Measurements from ENCODE around the gene EXOC4.

GRCh38 chr7:133724148-133724547 lies 471.3 kb downstream of the EXOC4 start:
- TF ChIP-seq YY1 (IDR thresholded peaks at IDR 0.05; ENCODE audit: insufficient read depth, insufficient read length): no peak
- no peak for TF ChIP-seq ZNF274 (IDR thresholded peaks at IDR 0.05; ENCODE audit: low read depth, low read length)
- no peak for TF ChIP-seq SUZ12 (IDR thresholded peaks at IDR 0.05; ENCODE audit: extremely low read depth, insufficient read depth, insufficient read length)

Data from NT2/D1 (cell line).